CD4-positive, alpha-beta T cell treated with Interferon alpha-2 for 1 hour (primary cell): ENCODE measurements around the gene TMEM39B.
"Not testable (repeated sequence)": the region's sequence is repeated elsewhere in the genome, so short reads cannot be mapped to it uniquely, and the experiment has no call there.

Experiments
- DNase-seq, 2 donors: peaks; one replicate each; pipeline ENCODE4 v3.0.0-alpha.2; 2020 to 2022

The TMEM39B gene

DNA sequence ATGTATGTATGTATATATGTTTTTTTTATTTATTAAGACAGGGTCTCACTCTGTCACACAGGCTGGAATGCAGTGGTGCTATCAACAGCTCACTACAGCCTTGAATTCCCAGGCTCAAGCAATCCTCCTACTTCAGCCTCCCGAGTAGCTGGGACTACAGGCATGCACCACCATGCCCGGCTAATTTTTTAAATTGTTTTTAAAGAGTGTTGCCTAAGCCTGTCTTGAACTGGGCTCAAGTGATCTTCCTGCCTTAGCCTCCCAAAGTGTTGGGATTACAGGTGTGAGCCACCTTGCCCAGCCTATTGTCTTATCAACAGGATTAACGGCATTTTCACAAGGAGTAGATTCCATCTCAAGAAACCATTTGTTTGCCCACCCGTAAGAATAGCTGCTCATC is 40.7 kb downstream of the TMEM39B start:
- not testable (repeated sequence) for DNase-seq

DNA sequence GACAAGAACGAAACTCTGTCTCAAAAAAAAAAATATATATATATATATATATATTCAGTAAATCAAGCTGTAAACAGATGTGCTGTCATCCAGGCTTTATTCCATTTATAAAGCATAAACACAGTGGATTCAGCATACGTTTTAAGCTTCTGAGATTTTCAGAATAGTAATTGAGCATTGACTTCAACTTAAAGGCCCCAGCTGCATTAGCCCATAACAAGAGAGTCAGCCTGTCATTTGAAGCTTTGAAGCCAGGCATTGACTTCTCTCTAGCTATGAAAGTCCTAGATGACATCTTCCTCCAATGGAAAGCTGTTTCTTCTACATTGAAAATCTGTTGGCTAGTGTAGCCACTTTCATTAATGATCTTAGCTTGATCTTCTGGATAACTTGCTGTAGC is 41.7 kb downstream of the TMEM39B start:
- no peak for DNase-seq

DNA sequence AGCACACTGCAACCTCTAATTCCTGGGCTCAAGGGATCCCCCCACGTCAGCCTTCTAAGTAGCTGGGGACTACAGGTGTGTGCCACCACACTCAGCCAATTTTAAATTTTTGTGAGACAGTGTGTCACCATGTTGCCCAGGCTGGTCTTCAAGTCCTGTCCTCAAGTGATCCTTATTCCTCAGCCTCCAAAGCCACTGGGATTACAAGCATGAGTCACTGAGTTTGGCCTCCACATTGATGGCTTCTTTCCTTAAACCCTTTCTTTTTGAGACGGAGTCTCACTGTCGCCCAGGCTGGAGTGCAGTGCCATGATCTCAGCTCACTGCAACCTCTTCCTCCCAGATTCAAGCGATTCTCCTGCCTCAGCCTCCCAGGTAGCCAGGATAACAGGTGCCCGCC is 42.8 kb downstream of the TMEM39B start:
- no peak for DNase-seq

DNA sequence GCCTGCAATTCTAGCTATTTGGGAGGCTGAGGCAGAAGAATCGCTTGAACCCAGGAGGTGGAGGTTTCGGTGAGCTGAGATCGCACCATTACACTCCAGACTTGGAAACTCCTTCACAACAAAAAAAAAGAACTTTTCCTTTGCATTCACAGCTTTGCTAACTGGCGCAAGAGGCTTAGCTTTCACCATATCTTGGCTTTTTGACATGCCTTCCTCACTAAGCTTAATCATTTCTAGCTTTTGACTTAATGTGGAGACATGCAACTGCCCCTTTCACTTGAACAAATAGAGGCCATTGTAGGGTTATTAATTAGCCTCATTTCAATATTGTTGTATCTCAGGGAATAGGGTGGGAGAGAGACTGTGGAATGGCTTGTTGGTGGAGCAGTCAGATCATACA is 43.8 kb downstream of the TMEM39B start:
- DNase-seq: no peak

DNA sequence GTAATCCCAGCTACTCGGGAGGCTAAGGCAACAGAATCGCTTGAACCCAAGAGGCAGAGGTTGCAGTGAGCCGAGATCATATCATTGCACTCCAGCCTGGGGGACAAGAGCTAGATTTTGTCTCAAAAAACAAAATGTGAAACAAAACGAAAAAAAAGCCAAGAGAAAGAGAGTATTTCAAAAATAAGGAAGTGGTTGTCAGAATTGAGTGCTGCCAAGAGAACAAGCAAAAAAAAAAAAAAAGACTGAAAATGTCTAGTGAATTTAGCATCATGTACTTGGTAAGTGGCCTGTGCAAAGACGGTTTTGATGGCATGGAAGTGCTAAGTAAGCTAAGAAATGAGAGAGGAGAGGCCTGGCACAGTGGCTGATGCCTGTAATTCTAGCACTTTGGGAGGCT is 49.4 kb downstream of the TMEM39B start:
- DNase-seq: no peak

DNA sequence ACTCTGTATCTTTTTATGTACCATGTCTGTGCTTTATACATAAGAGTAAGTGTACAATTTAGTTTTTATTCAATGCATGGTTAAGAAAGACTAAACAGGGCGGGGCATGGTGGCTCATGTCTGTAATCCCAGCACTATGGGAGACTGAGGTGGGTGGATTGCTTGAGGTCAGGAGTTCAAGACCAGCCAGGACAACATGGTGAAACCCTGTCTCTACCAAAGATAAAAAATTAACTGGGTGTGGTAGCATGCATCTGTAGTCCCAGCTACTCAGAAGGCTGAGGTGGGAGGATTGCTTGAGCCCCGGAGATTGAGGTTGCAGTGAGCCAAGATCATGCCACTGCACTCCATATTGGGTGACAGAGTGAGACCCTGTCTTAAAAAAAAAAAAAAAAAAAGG is 50.6 kb downstream of the TMEM39B start:
- not testable (repeated sequence) for DNase-seq

DNA sequence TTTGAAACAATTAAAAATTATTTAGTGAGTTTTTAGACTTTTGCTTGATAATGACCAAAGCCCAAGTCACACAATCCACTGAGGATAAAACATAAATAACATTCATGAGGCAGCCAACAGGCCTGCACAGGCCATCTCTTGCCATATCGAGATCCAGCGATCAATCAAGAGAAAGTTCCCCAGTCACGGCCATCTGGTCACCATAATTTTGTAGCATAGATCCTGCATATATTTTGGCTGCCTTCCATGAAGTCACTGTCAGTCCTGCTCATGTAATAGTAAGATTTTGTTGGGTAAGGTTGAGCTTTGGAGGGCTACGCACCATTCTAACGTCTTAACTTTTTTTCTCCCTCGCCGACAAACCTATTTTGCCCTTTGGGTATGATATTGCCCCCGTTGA is 52.6 kb downstream of the TMEM39B start:
- no peak for DNase-seq

DNA sequence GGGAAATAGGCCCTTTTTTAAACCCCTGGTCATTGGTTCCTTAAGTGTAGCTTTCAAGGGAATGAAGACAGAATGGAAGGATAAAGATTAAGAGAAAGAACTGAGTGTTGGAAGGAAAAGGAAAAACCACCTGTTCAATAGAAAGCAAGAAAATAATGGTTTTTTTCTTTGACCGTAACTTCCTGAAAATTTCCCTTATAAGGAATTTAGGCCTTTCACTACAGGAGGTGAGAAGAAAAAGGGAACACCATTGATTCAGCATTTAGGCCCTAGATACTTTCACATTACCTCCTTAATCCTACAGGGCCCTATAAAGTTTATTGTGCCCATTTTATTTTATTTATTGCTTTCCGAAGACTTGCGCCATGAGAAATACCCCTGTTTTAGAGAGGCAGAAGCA is 54.0 kb downstream of the TMEM39B start:
- no peak for DNase-seq

DNA sequence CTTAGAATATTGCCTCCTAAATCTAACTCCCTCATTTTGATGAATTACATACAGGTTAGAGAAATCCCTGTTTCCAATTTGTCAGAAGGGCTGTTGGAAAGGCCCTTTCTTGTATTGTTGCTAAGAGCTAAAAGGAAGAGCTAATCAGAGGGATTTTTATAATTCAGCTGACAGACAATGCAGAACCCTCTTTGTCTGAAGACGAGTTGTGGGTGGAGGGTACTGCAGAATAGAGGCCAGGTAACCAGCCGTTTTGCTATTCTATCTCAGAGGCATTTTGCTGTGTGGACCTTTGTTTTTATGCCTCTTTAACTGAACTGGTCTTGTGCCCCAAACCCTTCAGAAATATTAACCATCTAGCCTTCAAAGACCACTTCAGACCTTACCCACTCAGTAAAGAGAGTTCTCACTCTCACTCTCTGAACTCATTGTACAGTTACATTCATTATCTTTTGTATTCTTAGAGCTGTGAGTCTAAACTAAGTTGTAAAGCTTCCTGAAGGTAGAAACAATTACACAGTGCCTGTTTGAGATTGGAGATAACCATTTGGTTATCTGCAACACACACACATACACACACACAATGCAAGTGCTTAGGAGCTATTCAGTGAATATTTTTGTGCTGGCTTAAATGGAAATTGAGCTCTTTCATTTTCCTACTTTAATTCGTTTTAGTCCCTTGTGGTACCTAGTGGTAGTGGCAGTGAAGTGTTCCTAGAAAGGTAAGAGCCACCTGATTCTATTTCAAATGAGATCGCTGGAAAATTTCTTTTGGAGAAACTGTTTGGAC is 54.9 kb downstream of the TMEM39B start:
- no peak for DNase-seq

DNA sequence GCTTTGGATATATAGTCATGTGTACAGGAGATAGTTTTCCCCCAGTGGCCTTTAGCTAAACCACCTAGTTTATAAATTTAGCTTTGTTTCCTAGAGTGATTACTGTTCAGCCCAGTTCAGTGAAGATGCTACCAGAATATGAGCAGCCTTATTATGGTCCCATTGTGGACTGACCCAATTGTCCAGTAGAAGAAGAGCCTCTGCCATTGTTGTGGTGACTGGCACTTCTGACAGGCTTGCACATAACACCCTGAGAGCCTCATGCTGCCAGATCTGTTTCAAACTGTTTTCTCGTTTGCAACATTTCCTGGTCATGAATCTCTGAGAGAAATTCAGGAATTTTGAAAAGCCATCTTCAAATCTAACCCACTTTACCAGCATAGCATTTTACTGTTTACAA is 55.7 kb downstream of the TMEM39B start:
- no peak for DNase-seq

DNA sequence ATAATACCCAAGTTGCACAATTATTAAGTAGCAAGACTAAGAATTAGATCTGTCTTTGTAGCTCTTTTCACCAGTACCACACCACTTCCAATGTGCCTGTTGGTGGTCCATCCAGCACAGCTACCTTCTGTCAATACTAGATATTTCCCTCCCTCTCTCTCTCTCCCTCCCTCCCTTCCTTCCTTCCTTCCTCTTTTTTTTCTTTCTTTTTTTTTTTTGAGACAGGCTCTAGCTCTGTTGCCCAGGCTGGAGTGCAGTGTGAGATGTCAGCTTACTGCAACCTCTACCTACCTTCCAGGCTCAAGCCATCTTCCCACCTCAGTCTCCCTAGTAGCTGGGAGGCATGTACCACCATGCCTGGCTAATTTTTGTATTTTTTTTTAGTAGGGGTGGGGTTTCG is 56.2 kb downstream of the TMEM39B start:
- DNase-seq: no peak

DNA sequence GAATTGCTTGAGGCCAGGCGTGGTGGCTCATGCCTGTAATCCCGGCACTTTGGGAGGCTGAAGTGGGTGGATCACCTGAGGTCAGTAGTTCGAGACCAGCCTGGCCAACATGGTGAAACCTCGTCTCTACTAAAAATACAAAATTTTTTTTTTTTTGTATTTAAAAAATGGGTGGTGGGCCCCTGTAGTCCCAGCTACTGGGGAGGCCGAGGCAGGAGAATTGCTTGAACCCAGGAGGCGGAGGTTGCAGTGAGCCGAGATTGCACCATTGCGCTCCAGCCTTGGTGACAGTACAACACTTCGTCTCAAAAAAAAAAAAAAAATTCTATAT is 61.2 kb downstream of the TMEM39B start:
- not testable (repeated sequence) for DNase-seq

DNA sequence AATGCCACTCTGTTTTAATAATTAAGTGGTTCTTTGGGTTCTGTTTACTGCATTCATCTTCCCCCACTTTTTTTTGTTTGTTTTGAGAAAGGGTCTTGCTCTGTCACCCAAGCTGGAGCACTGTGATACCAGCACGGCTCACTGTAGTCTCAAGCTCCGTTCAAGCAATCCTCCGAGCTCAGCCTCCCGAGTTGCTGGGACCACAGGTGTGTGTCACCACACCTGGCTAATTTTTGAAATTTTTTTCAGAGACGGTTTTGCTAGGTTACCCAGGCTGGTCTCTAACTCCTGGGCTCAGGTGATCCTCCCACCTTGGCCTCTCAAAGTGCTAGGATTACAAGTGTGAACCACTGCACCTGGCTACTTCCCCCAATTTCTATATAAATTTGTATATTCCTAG is 64.4 kb downstream of the TMEM39B start:
- DNase-seq: no peak

DNA sequence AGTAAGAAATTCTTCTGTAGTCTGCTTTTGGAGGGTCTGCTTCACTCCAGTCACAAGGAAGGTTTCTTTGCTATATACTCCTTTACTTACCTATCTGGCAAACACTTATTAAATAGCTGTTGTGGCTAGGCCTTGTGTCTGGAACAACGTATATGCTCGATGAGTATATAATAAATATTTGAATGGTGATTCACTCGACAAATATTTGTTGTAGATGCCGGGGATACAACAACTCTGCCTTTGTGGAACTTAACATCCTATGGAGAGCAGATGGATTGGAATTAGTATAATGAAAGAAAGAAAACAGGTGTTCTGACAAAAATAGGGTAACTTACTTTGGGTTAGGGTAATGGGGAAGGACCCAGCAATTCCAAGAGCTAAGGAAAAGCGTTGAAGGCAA is 66.2 kb downstream of the TMEM39B start:
- no peak for DNase-seq

DNA sequence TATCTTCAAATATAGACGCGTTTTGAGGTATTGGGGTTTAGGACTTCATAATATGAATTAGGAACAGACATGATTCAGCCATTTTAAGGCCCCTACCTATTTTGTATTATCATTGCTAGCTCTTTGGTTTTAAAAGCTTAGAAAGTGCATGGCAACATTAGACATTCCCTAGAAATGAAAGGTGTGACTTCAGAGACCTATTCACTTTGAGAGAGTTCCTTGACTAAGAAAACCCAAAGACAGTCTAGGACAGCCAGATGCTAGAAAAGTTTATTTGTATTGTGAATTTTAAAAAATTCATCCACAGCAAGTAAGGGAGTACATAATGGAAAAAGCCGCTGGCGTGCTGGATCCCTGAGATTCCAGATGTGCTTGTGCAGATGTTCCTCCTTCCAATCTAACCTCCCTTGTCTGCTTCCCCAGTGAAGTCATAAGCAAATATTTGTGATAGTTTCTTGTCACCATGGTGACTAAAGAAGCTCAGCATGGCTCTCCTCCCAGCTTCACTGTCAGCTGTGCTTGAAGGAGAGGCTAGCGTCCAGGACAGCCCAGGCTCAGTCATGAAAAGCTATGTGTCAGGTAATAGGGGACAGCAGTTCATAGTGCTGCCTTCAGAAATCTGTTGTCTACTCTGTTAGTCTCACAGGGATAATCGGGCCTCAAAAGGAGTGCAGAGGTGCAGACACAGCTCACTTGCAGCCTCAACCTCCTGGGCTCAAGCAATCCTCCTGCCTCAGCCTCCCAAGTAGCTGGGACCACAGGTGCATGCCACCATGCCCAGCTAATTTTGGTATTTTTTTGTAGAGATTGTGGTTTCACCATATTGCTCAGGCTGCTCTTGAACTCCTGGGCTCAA is 69.9 kb downstream of the TMEM39B start:
- no peak for DNase-seq

DNA sequence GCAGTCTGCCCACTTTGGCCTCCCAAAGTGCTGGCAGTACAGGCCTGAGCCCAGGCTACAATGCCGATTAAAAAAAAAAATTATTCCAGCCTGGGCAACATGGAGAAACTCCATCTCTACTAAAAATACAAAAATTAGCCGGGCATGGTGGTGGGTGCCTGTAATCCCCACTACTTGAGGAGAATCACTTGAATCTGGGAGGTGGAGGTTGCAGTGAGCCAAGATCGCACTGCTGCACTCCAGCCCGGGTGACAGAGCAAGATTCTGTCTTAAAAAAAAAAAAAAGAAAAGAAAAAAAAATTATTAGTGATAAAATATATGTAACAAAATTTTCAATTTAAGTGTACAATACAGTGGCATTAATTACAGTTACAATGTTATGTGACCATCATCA is 70.6 kb downstream of the TMEM39B start:
- not testable (repeated sequence) for DNase-seq

DNA sequence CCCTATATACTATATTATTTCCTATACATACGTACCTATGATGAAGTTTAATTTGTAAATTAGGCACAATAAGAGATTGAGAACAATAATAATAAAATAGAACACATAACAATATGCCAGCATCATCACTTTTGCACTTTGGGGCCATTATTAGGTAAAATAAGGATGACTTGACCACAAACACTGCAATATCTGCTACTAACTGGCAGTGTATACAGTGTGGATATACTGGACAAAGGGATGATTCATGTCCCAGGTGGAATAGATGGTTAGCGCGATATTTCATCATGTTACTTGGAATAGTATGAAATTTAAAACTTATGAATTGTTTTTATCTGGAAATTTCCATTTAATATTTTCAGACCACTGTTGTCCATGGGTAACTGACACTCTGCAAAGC is 71.3 kb downstream of the TMEM39B start:
- DNase-seq: no peak

DNA sequence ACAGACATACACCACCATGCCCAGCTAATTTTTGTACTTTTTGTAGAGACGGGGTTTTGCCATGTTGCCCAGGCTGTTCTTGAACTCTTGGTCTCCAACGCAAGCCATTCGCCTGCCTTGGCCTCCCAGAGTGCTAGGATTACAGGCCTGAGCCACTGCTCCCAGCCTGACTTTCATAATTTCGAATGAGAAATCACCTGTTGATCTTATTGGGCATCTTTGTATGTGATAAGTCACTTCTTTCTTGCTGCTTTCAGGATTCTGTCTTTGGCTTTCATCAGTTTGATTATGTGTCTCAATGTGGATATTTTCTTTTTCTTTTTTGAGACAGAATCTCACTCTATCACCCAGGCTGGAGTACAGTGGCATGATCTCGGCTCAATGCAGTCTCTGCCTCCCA is 75.1 kb downstream of the TMEM39B start:
- DNase-seq: not testable (repeated sequence)

DNA sequence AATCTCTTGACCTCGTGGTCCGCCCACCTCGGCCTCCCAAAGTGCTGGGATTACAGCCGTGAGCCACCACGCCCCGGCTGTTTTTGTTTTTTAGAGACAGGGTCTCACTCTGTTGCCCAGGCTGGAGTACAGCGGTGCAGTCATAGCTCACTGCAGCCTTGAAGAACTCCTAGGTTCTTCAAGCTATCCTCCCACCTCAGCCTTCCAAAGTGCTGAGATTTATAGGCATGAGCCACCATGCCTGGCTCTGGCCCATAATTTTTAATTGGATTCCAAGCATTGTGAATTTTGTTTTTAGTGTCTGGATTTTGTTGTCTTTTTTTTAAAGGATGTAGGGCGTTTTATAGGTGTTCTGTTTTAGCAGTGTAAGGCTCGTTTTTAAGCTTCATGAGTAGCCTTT is 78.1 kb downstream of the TMEM39B start:
- DNase-seq: no peak

DNA sequence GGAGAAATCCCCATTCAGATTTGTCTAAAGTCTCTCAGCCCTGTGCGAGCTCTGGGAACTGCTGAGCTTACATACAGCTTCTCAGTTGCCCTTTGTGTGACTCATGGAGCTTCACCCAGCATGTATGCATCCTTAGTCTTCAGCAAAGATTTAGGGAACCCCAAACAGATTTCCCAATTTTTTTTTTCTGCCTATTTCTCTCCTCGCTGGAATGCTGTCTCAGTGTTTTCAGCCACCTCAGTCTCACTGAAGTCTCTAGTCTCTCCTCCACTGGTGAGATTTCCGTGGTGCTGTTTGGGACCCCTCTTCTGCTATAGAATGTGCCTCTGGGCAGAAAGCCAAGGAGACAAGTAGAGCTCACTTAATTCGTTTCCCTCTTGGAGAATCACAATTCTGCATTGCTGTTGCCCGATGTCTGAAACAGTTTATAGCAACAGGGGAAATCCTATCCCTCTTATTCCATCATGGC is 78.6 kb downstream of the TMEM39B start:
- DNase-seq: no peak
